Stomach (tissue), 9 donors: ENCODE data around the gene SRSF4. TPM values are rescaled to one million over a fixed set of nuclear protein-coding genes. Genes with fewer than 3 reads are reported as not detected.

Source experiments
- DNase-seq, 2 donors: peaks; one replicate each; pipeline versions ENCODE4 v3.0.0 to v3.0.0-alpha.2; 2013 to 2019
- H3K27ac ChIP-seq, 5 donors: fragments of 200-600 bp in 4 of 5; sonication (generic) in 4 of 5; one replicate each; pipeline ENCODE4 v1.5.1; 2013 to 2019; ENCODE audit warnings: mild to moderate bottlenecking in 1 of 5, moderate library complexity in 1 of 5
- H3K27me3 ChIP-seq, 3 donors: fragments of 200-600 bp; sonication (generic); one replicate each; pipeline ENCODE4 v1.5.1; 2017 to 2019; ENCODE audit warnings: mixed run types in 1 of 3
- H3K36me3 ChIP-seq, 4 donors: fragments of 200-600 bp; sonication (generic); 1 replicate in 3 of 4; 2 replicates in 1 of 4; pipeline ENCODE4 v1.5.1; 2016 to 2019
- H3K4me1 ChIP-seq, 4 donors: fragments of 200-600 bp; sonication (generic); one replicate each; pipeline ENCODE4 v1.5.1; 2016 to 2019
- H3K4me3 ChIP-seq, 4 donors: fragments of 200-600 bp; sonication (generic) in 3 of 4; one replicate each; pipeline ENCODE4 v1.5.1; 2016 to 2019; ENCODE audit warnings: mild to moderate bottlenecking in 1 of 4
- H3K9me3 ChIP-seq, 4 donors: fragments of 200-600 bp; sonication (generic); one replicate each; pipeline ENCODE4 v1.5.1; 2016 to 2019
- CTCF ChIP-seq, 7 experiments: fragments of 450-650 bp in 4 of 7; fragments of 200-600 bp in 3 of 7; sonication (generic) in 3 of 7; IDR thresholded peaks; one replicate each; pipeline ENCODE4 v1.5.1; 2016 to 2019; ENCODE audit warnings: antibody characterized with exemption in 7 of 7, control low read depth in 2 of 7, mild to moderate bottlenecking in 1 of 7
- EP300 ChIP-seq: sonication (generic); formaldehyde crosslinking; IDR thresholded peaks from one replicate; pipeline ENCODE4 v1.6.1; 2017; ENCODE audit warnings: antibody characterized with exemption
- POLR2A ChIP-seq, 4 donors: fragments of 450-650 bp; IDR thresholded peaks; one replicate each; pipeline ENCODE4 v1.6.1; 2016; ENCODE audit warnings: antibody characterized with exemption in 4 of 4, control low read depth in 2 of 4, mild to moderate bottlenecking in 1 of 4, moderate library complexity in 1 of 4
- POLR2AphosphoS5 ChIP-seq, 3 donors: sonication (generic); formaldehyde crosslinking; IDR thresholded peaks; one replicate each; pipeline ENCODE4 v1.6.1; 2016; ENCODE audit warnings: antibody characterized with exemption in 3 of 3
- WGBS, 5 donors: extraction: QIAGEN DNeasy Blood & Tissue Kit in 3 of 5; methylation state at CpG; one replicate each; pipeline versions ENCODE4 v1.1.5 to v1.1.7; 2013 to 2018; 5-methylcytosine and 5-hydroxymethylcytosine counted together
- intact Hi-C: fragments of 100-400 bp; cut with DNase I; formaldehyde crosslinking; loops from one replicate; pipeline ENCODE4 v1.15.1; 2023; ENCODE audit warnings: low total_unique reads
- polyA plus RNA-seq, 3 donors: library from polyadenylated mRNA; stranded (reverse); fragments of 200-250 nt; gene quantifications; one replicate each; pipeline ENCODE4 v1.2.3, GENCODE V29; 2013
- total RNA-seq, 5 donors: library from RNA; depleted of rRNA; stranded (reverse); fragments of >200 nt; gene quantifications; one replicate each; pipeline versions ENCODE4 v1.1.0 to v1.2.3, GENCODE V29; 2014 to 2016
- donor health status: healthy with polysubstance abuse.
- donor health status: Bipolar disorder and iron deficiency.
- donor health status: healthy.

The SRSF4 gene
- total and polyA plus RNA-seq, 8 donors: 25.1 to 328 (median 53.1) TPM

- Histone ChIP-seq H3K4me1 (peaks cover 36 to 60% (median 47%) of the 10 kb centered on the region in 4 donors), H3K27ac (peak overlapping the region; percentile 81 to 93 (median 88)), H3K9me3 (no peaks in the 10 kb centered on the region), H3K4me3 (peak overlapping the region; percentile 63 to 74 (median 68)), H3K27me3 (peaks cover 0 to 62% (median 51%) of the 10 kb centered on the region in 3 donors), H3K36me3 (no peaks in the 10 kb centered on the region)
- intact Hi-C loops: loop anchor here (10.0 kb wide), 1 partner anchor 60 kb away; the partner anchor contains the start of gene SRSF4
- WGBS, 5 donors: 3 to 16% (median 4%) methylated on average over 37 to 85 of the region's 85 CpGs
- peak; percentile 63 to 96 for DNase-seq
- TF ChIP-seq POLR2AphosphoS5 (IDR thresholded peaks at IDR 0.05) (peak; percentile 46 to 73 (median 62)), EP300 (no peak), CTCF (IDR thresholded peaks at IDR 0.05) (peak in 5 of 7 experiments; percentile 66 to 88 (median 71))
Measured at GRCh38 chr1:29124366-29125236, 57.1 kb downstream of the SRSF4 start.

- peaks cover 36 to 67% (median 47%) of the 10 kb centered on the region in 4 donors for H3K4me1 ChIP-seq
- no peak for TF ChIP-seq EP300
- no peak for TF ChIP-seq POLR2A (IDR thresholded peaks at IDR 0.05)
- no peak for TF ChIP-seq CTCF (IDR thresholded peaks at IDR 0.05)
- no peak for TF ChIP-seq POLR2AphosphoS5 (IDR thresholded peaks at IDR 0.05)
- H3K27me3 ChIP-seq: peaks cover 0 to 60% (median 51%) of the 10 kb centered on the region in 3 donors
- DNase-seq: peak in 1 of 2 donors; percentile 62
- WGBS, 5 donors: 0 to 1% (median 1%) methylated on average over 3 to 46 of the region's 46 CpGs
- peak within 1 kb of the TSS; percentile 81 to 93 (median 88) for H3K27ac ChIP-seq
- intact Hi-C loops: loop anchor here (10.0 kb wide), 1 partner anchor 61 kb away; the partner anchor contains the start of gene SRSF4
- H3K36me3 ChIP-seq: no peaks in the 10 kb centered on the region
- H3K9me3 ChIP-seq: no peaks in the 10 kb centered on the region
- peak within 1 kb of the TSS; percentile 63 to 74 (median 68) for H3K4me3 ChIP-seq
Measured at GRCh38 chr1:29123887-29124365, 57.8 kb downstream of the SRSF4 start, which contains the start of gene TMEM200B. Gene TMEM200B, minus strand, starts transcription at chr1:29123903. Its CDS starts 2,075 bp downstream, at chr1:29121828.

GRCh38 chr1:29123053-29123886 is 58.4 kb downstream of the SRSF4 start:
- DNase-seq: peak in 1 of 2 donors; percentile 64
- Histone ChIP-seq H3K27ac (peak overlapping the region; percentile 81 to 93 (median 88)), H3K9me3 (no peaks in the 10 kb centered on the region), H3K36me3 (peaks cover 0 to 7% (median 3%) of the 10 kb centered on the region in 4 donors), H3K27me3 (peaks cover 0 to 60% (median 51%) of the 10 kb centered on the region in 3 donors), H3K4me3 (peak overlapping the region; percentile 63 to 74 (median 68)), H3K4me1 (peaks cover 36 to 68% (median 47%) of the 10 kb centered on the region in 4 donors)
- WGBS, 5 donors: 4 to 15% (median 6%) methylated on average over 24 to 70 of the region's 70 CpGs
- intact Hi-C loops: loop anchor here (10.0 kb wide), 1 partner anchor 62 kb away; the partner anchor contains the start of gene SRSF4
- TF ChIP-seq EP300 (no peak), CTCF (IDR thresholded peaks at IDR 0.05) (no peak), POLR2A (IDR thresholded peaks at IDR 0.05) (no peak), POLR2AphosphoS5 (IDR thresholded peaks at IDR 0.05) (no peak)
